ENCODE measurements around the gene SMYD2. TPM values are rescaled to one million over a fixed set of nuclear protein-coding genes. Genes with fewer than 3 reads are reported as not detected.

SMYD2 gene
- total RNA-seq, 2 experiments from 2014 or later: 17.1 to 17.6 TPM

GRCh38 chr1:214264196-214264595, 16.8 kb upstream of the SMYD2 start:
- Histone ChIP-seq H3K27ac (ENCODE audit: low read depth in 1 of 2, low read length in 2 of 2) (no peak overlapping the region), H3K27me3 (ENCODE audit: control insufficient read depth in 1 of 2, insufficient read depth in 2 of 2, low read length in 2 of 2) (peaks cover 6 to 38% of the 10 kb centered on the region in 2 experiments), H3K4me3 (ENCODE audit: low read length) (no peak overlapping the region), H3K4me1 (ENCODE audit: insufficient read depth, low read length) (peaks cover 5% of the 10 kb centered on the region), H3K36me3 (ENCODE audit: insufficient read depth, low read length) (no peaks in the 10 kb centered on the region), H3K9me3 (ENCODE audit: control insufficient read depth in 1 of 2, insufficient read depth in 1 of 2, low read length in 2 of 2) (no peaks in the 10 kb centered on the region)
- Mint-ChIP-seq H3K4me3 (no peak overlapping the region), H3K4me1 (ENCODE audit: low read depth) (no peaks in the 10 kb centered on the region), H3K9me3 (no peaks in the 10 kb centered on the region), H3K36me3 (ENCODE audit: low read depth) (no peaks in the 10 kb centered on the region), H3K27ac (no peak overlapping the region), H3K27me3 (peaks cover 66% of the 10 kb centered on the region)
- ATAC-seq (ENCODE audit: poor library complexity): no peak
- POLR2A ChIA-PET: no interaction called here
- TF ChIP-seq CTCF (IDR thresholded peaks at IDR 0.05): no peak
- CTCF ChIA-PET: interaction anchor here (7.6 kb wide), 1 partner anchor 66 kb away, joined by 171 read pairs; no protein-coding TSS in a partner anchor
- DNase-seq: no peak
- intact Hi-C loops (cut with DNase I, micrococcal nuclease): loop anchor here (5.0 kb wide), 2 partner anchors 52 to 1263 kb away; no protein-coding TSS in a partner anchor

- peaks cover 66% of the 10 kb centered on the region for H3K27me3 Mint-ChIP-seq
- H3K27ac Mint-ChIP-seq: no peak overlapping the region
- no peak for TF ChIP-seq CTCF (IDR thresholded peaks at IDR 0.05)
- Histone ChIP-seq H3K27ac (ENCODE audit: low read depth in 1 of 2, low read length in 2 of 2) (no peak overlapping the region), H3K27me3 (ENCODE audit: control insufficient read depth in 1 of 2, insufficient read depth in 2 of 2, low read length in 2 of 2) (peaks cover 6 to 38% of the 10 kb centered on the region in 2 experiments), H3K36me3 (ENCODE audit: insufficient read depth, low read length) (no peaks in the 10 kb centered on the region), H3K9me3 (ENCODE audit: control insufficient read depth in 1 of 2, insufficient read depth in 1 of 2, low read length in 2 of 2) (no peaks in the 10 kb centered on the region), H3K4me1 (ENCODE audit: insufficient read depth, low read length) (peaks cover 5% of the 10 kb centered on the region), H3K4me3 (ENCODE audit: low read length) (no peak overlapping the region)
- no peaks in the 10 kb centered on the region for H3K9me3 Mint-ChIP-seq
- intact Hi-C loops (cut with DNase I, micrococcal nuclease): loop anchor here (5.0 kb wide), 2 partner anchors 53 to 1262 kb away; no protein-coding TSS in a partner anchor
- no peaks in the 10 kb centered on the region for H3K4me1 Mint-ChIP-seq (ENCODE audit: low read depth)
- DNase-seq (no peak), ATAC-seq (ENCODE audit: poor library complexity) (no peak)
- no peaks in the 10 kb centered on the region for H3K36me3 Mint-ChIP-seq (ENCODE audit: low read depth)
- ChIA-PET POLR2A (no interaction called here), CTCF (no interaction called here)
- H3K4me3 Mint-ChIP-seq: no peak overlapping the region
These were observed 16.0 kb upstream of the SMYD2 start for GRCh38 chr1:214264976-214265375.

- POLR2A ChIA-PET: no interaction called here
These were observed 10.8 kb upstream of the SMYD2 start for GRCh38 chr1:214270097-214270650.

More at GRCh38 chr1:214270097-214270650, 10.8 kb upstream of the SMYD2 start:
- CTCF ChIA-PET: interaction anchor here (1.1 kb wide), 2 partner anchors 30 to 59 kb away, joined by 3 read pairs; no protein-coding TSS in a partner anchor
- intact Hi-C loops (cut with DNase I, micrococcal nuclease): no loop called here
- Histone ChIP-seq H3K9me3 (ENCODE audit: control insufficient read depth in 1 of 2, insufficient read depth in 1 of 2, low read length in 2 of 2) (peaks cover 0 to under 1% of the 10 kb centered on the region in 2 experiments), H3K4me1 (ENCODE audit: insufficient read depth, low read length) (no peaks in the 10 kb centered on the region), H3K27me3 (ENCODE audit: control insufficient read depth in 1 of 2, insufficient read depth in 2 of 2, low read length in 2 of 2) (peaks cover 0 to 10% of the 10 kb centered on the region in 2 experiments), H3K36me3 (ENCODE audit: insufficient read depth, low read length) (no peaks in the 10 kb centered on the region), H3K27ac (ENCODE audit: low read depth in 1 of 2, low read length in 2 of 2) (no peak overlapping the region), H3K4me3 (ENCODE audit: low read length) (no peak overlapping the region)
- H3K27ac Mint-ChIP-seq: no peak overlapping the region
- ATAC-seq (ENCODE audit: poor library complexity) (no peak), DNase-seq (no peak)
- H3K36me3 Mint-ChIP-seq (ENCODE audit: low read depth): no peaks in the 10 kb centered on the region
- no peaks in the 10 kb centered on the region for H3K9me3 Mint-ChIP-seq
- no peak for TF ChIP-seq CTCF (IDR thresholded peaks at IDR 0.05)
- no peak overlapping the region for H3K4me3 Mint-ChIP-seq
- peaks cover 24% of the 10 kb centered on the region for H3K27me3 Mint-ChIP-seq
- no peaks in the 10 kb centered on the region for H3K4me1 Mint-ChIP-seq (ENCODE audit: low read depth)
